Activated gamma-delta T cell treated with Interleukin-2 at 50 U/mL for 16 hours (primary cell): ENCODE results near the gene APBA3.

Experiments used
- DNase-seq: peaks from one replicate; pipeline ENCODE4 v3.0.0-alpha.2; 2020

APBA3 gene

GRCh38 chr19:3745363-3746045 lies 16.0 kb downstream of the APBA3 start:
- no peak for DNase-seq

GRCh38 chr19:3743486-3743885 lies 18.0 kb downstream of the APBA3 start:
- no peak for DNase-seq

- no peak for DNase-seq
These were observed 21.1 kb downstream of the APBA3 start for GRCh38 chr19:3740431-3740830.

GRCh38 chr19:3738477-3739220 lies 22.8 kb downstream of the APBA3 start:
- no peak for DNase-seq

- DNase-seq: no peak
These were observed 23.8 kb downstream of the APBA3 start for GRCh38 chr19:3737487-3738205.

GRCh38 chr19:3736106-3736724 lies 25.3 kb downstream of the APBA3 start:
- DNase-seq: no peak

- no peak for DNase-seq
These were observed 27.2 kb downstream of the APBA3 start for GRCh38 chr19:3734310-3734600.

- no peak for DNase-seq
These were observed 27.8 kb downstream of the APBA3 start for GRCh38 chr19:3733549-3734309.

GRCh38 chr19:3732108-3732507 lies 29.4 kb downstream of the APBA3 start:
- DNase-seq: no peak

- no peak for DNase-seq
These were observed 31.0 kb downstream of the APBA3 start for GRCh38 chr19:3730457-3730958.

GRCh38 chr19:3725640-3726310 lies 35.7 kb downstream of the APBA3 start:
- DNase-seq: no peak

GRCh38 chr19:3725121-3725520 lies 36.4 kb downstream of the APBA3 start:
- DNase-seq: no peak

GRCh38 chr19:3723883-3724282 lies 37.6 kb downstream of the APBA3 start:
- DNase-seq: no peak

GRCh38 chr19:3723110-3723488 lies 38.4 kb downstream of the APBA3 start:
- DNase-seq: no peak

GRCh38 chr19:3722443-3723109 lies 38.9 kb downstream of the APBA3 start:
- no peak for DNase-seq

- DNase-seq: no peak
These were observed 39.5 kb downstream of the APBA3 start for GRCh38 chr19:3721887-3722442.

GRCh38 chr19:3721131-3721886 lies 40.2 kb downstream of the APBA3 start:
- peak; percentile 85 for DNase-seq

GRCh38 chr19:3720349-3720917 lies 41.1 kb downstream of the APBA3 start:
- DNase-seq: no peak

- no peak for DNase-seq
These were observed 41.6 kb downstream of the APBA3 start for GRCh38 chr19:3719868-3720267.

- no peak for DNase-seq
These were observed 45.3 kb downstream of the APBA3 start for GRCh38 chr19:3716147-3716668.
